ENCODE data around the gene TMEM30B.

DNA sequence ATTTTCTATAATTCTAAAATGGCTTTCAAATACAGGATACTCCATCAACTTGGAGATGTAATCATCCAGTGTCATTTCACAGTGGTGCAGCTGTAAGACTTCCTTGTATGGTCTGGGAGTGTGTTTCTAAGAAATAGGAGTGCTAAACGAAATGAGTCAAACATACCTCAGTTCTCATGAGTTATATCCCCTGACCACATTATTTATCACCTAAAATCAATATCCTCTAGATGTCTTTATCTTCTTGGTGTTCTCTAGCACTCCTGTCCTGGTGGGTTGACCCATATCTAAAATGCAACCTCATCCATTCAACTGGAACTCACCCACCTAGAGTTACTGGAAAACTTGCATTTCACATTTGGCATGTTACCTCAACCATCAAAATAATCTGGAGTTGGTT lies 33.2 kb downstream of the TMEM30B start:
- TF ChIP-seq, protein P1, sequence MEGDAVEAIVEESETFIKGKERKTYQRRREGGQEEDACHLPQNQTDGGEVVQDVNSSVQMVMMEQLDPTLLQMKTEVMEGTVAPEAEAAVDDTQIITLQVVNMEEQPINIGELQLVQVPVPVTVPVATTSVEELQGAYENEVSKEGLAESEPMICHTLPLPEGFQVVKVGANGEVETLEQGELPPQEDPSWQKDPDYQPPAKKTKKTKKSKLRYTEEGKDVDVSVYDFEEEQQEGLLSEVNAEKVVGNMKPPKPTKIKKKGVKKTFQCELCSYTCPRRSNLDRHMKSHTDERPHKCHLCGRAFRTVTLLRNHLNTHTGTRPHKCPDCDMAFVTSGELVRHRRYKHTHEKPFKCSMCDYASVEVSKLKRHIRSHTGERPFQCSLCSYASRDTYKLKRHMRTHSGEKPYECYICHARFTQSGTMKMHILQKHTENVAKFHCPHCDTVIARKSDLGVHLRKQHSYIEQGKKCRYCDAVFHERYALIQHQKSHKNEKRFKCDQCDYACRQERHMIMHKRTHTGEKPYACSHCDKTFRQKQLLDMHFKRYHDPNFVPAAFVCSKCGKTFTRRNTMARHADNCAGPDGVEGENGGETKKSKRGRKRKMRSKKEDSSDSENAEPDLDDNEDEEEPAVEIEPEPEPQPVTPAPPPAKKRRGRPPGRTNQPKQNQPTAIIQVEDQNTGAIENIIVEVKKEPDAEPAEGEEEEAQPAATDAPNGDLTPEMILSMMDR (IDR thresholded peaks at IDR 0.05) = no peak
- TF ChIP-seq POLR2A (IDR thresholded peaks at IDR 0.05) = no peak

Measured in adrenal gland (tissue), 5 donors.